ENCODE measurements around the gene PARP11. TPM values are rescaled to one million over a fixed set of nuclear protein-coding genes. Genes with fewer than 3 reads are reported as not detected.

PARP11 gene
- total RNA-seq, 1 donor from 2014 or later = 27.2 TPM

DNA sequence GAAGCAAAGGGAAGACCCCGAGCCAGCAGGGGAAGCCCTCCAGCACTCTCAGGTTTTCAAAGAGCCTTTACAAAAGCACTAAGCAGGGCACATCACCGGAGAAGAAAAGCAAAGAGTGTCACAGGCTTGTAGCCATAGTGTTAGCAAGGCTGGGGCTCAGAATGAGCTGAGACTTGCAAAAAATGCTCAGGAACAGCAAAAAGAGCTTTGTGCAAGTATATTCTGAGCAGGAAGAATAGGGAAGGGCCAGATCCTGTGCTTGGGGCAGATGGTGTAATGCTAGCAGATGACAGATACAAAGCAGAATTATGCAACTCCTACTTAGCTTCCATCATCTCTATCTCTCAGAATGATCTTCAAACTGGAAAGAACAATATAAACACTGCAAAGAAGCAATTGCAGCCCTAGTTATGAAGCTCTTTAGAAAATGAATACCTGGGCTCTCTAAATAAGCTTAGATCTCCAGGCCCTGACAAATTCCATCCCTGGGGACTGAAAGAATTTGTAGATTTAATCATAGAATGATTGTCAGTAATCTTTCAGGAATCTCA lies 23.7 kb upstream of the PARP11 start:
- Mint-ChIP-seq H3K9me3 (no peaks in the 10 kb centered on the region), H3K4me1 (peaks cover 7% of the 10 kb centered on the region), H3K36me3 (ENCODE audit: low read depth) (no peaks in the 10 kb centered on the region), H3K4me3 (no peak overlapping the region), H3K27ac (no peak overlapping the region), H3K27me3 (peaks cover 5% of the 10 kb centered on the region)
- intact Hi-C loops (cut with micrococcal nuclease) = no loop called here
- no peak for ATAC-seq (ENCODE audit: low read depth)
- DNase-seq = no peak
- CTCF ChIA-PET = interaction anchor here (0.9 to 1.1 kb wide), 2 partner anchors 12 to 380 kb away, joined by 4 to 5 read pairs; no protein-coding TSS in a partner anchor
- POLR2A ChIA-PET = no interaction called here
- TF ChIP-seq, protein P1, sequence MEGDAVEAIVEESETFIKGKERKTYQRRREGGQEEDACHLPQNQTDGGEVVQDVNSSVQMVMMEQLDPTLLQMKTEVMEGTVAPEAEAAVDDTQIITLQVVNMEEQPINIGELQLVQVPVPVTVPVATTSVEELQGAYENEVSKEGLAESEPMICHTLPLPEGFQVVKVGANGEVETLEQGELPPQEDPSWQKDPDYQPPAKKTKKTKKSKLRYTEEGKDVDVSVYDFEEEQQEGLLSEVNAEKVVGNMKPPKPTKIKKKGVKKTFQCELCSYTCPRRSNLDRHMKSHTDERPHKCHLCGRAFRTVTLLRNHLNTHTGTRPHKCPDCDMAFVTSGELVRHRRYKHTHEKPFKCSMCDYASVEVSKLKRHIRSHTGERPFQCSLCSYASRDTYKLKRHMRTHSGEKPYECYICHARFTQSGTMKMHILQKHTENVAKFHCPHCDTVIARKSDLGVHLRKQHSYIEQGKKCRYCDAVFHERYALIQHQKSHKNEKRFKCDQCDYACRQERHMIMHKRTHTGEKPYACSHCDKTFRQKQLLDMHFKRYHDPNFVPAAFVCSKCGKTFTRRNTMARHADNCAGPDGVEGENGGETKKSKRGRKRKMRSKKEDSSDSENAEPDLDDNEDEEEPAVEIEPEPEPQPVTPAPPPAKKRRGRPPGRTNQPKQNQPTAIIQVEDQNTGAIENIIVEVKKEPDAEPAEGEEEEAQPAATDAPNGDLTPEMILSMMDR (IDR thresholded peaks at IDR 0.05) = no peak

DNA sequence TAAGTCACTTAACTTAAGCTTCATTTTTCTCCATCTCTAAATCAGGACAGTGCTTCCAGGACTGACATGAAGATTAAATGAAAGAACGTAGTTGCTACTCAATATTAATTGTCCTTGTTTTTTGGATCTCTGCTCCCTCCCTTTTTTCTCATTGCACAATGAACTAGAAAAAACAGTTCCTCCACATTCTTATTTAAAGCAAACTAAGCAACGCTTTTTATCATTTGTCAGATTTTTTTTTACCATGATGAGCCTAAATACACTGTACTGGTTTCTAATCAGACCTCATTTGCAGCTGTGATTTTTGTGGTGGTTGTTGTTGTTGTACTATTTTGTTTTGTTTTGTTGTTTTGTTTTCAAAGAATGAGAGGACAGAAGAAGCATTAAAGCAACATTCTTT lies 23.2 kb upstream of the PARP11 start:
- no peak for ATAC-seq (ENCODE audit: low read depth)
- ChIA-PET POLR2A (no interaction called here), CTCF (interaction anchor here (0.9 to 1.1 kb wide), 2 partner anchors 11 to 381 kb away, joined by 4 to 5 read pairs; no protein-coding TSS in a partner anchor)
- no peaks in the 10 kb centered on the region for H3K36me3 Mint-ChIP-seq (ENCODE audit: low read depth)
- TF ChIP-seq, protein P1 (IDR thresholded peaks at IDR 0.05) = no peak
- H3K9me3 Mint-ChIP-seq = no peaks in the 10 kb centered on the region
- peaks cover 5% of the 10 kb centered on the region for H3K27me3 Mint-ChIP-seq
- H3K4me3 Mint-ChIP-seq = no peak overlapping the region
- no peak overlapping the region for H3K27ac Mint-ChIP-seq
- no peak for DNase-seq
- intact Hi-C loops (cut with micrococcal nuclease) = no loop called here
- H3K4me1 Mint-ChIP-seq = peaks cover 7% of the 10 kb centered on the region

DNA sequence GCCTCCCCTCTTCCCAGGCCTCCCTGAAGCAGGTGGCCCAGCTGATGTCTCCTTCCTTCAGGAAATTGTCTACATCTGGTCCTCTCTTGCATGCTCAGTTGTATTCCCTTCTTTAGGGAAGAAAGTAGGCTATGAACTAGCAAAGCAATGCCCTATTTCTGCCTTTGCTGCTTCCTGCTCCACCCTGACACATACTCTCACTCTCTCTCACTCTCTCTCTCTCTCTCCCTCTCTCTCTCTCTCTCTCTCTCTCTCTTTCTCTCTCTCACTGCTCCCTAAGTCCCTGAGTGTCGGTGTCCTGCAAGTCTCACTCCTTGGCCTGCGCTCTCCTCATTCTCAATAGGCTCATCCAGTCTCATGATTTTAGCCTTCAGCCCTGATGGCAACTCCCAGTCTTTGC lies 19.4 kb upstream of the PARP11 start:
- intact Hi-C loops (cut with micrococcal nuclease) = no loop called here
- peaks cover 2% of the 10 kb centered on the region for H3K27me3 Mint-ChIP-seq
- H3K27ac Mint-ChIP-seq = no peak overlapping the region
- no peaks in the 10 kb centered on the region for H3K36me3 Mint-ChIP-seq (ENCODE audit: low read depth)
- ChIA-PET POLR2A (no interaction called here), CTCF (no interaction called here)
- no peak for DNase-seq
- H3K4me1 Mint-ChIP-seq = peaks cover 4% of the 10 kb centered on the region
- H3K9me3 Mint-ChIP-seq = no peaks in the 10 kb centered on the region
- TF ChIP-seq, protein P1 (IDR thresholded peaks at IDR 0.05) = no peak
- ATAC-seq (ENCODE audit: low read depth) = no peak
- H3K4me3 Mint-ChIP-seq = no peak overlapping the region

DNA sequence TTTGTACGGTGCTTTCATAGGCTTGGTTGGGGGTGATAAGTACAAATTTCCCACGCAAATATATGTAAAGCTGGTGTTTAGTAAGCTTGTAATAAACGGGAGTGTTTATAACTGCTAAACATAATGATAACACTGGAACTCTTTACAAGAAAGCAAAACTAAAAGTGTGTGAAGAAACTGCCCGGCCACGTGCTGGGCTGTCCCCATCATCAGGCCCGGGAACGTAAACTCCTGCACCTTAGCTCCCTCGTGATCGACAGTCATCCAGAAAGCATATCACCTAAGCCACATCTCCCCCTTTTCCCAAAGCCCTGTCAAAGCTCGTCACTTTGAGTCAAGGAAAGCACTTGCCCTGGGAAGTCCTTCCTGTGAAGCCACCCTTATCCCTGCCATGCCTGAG lies 18.0 kb upstream of the PARP11 start:
- ATAC-seq (ENCODE audit: low read depth) = no peak
- POLR2A ChIA-PET = no interaction called here

DNA sequence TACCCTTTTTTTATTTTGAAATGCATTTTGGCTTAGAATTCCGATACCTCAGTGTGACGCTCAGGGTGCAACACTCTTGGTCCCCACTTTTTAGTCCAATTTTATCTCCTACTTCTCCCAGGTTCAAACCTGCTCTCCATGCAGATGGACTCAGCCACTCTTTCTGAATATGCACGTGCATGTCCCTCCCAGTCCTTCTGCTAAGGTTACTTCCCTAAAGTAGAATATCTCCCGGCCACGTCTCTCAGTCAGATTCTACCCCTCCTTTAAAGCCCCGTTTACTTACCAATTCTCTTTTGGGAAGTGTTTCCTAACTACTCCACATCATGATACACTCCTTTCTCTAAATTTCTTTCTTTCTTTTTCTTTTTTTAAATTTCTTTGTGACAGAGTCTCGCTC lies 15.5 kb upstream of the PARP11 start:
- Mint-ChIP-seq H3K27ac (no peak overlapping the region), H3K36me3 (ENCODE audit: low read depth) (no peaks in the 10 kb centered on the region), H3K4me1 (peaks cover 4% of the 10 kb centered on the region), H3K27me3 (peaks cover 10% of the 10 kb centered on the region), H3K4me3 (no peak overlapping the region), H3K9me3 (no peaks in the 10 kb centered on the region)
- intact Hi-C loops (cut with micrococcal nuclease) = loop anchor here (5.0 kb wide), 1 partner anchor 149 kb away; no protein-coding TSS in a partner anchor
- ChIA-PET POLR2A (no interaction called here), CTCF (interaction anchor here (1.2 to 9.0 kb wide), 3 partner anchors 122 to 393 kb away, joined by 3 to 201 read pairs (median 3); no protein-coding TSS in a partner anchor)
- DNase-seq = no peak
- TF ChIP-seq, protein P1 (IDR thresholded peaks at IDR 0.05) = no peak
- no peak for ATAC-seq (ENCODE audit: low read depth)

More for the DNA sequence above, 18.0 kb upstream of the PARP11 start:
- Mint-ChIP-seq H3K4me3 (no peak overlapping the region), H3K4me1 (no peaks in the 10 kb centered on the region), H3K9me3 (no peaks in the 10 kb centered on the region), H3K27me3 (peaks cover 2% of the 10 kb centered on the region), H3K27ac (no peak overlapping the region), H3K36me3 (ENCODE audit: low read depth) (no peaks in the 10 kb centered on the region)
- intact Hi-C loops (cut with micrococcal nuclease) = no loop called here
- CTCF ChIA-PET = interaction anchor here (1.1 to 9.0 kb wide), 3 partner anchors 8 to 386 kb away, joined by 3 to 201 read pairs (median 3); no protein-coding TSS in a partner anchor
- TF ChIP-seq, protein P1 (IDR thresholded peaks at IDR 0.05) = no peak
- no peak for DNase-seq
